B cell (primary cell): ENCODE results near the gene GAB4. TPM values are rescaled to one million over a fixed set of nuclear protein-coding genes. Genes with fewer than 3 reads are reported as not detected.

ENCODE experiments used
- ATAC-seq: fragments of 200-7000 bp; cut with Tn5 transposase; one replicate; pipeline ENCODE4 v1.10.0; 2021; ENCODE audit warnings: low read depth, mild to moderate bottlenecking, moderate number of reproducible peaks, moderate library complexity
- CTCF ChIA-PET: fragments of 350-600 bp; sonication (Branson Sonifier 250); formaldehyde crosslinking; loops from one replicate; lab custom pipeline; 2021; ENCODE audit warnings: antibody characterized with exemption, inconsistent platforms; lab: Charles Lee
- POLR2A ChIA-PET: fragments of 350-600 bp; sonication (Branson Sonifier 250); formaldehyde crosslinking; loops from one replicate; lab custom pipeline; 2021; ENCODE audit warnings: antibody characterized with exemption; lab: Charles Lee
- DNase-seq: peaks from one replicate; pipeline ENCODE4 v3.0.0; 2013
- H2AFZ ChIP-seq: 2 replicates; pipeline ENCODE4 v1.6.1; 2012; ENCODE audit warnings: mild to moderate bottlenecking, low read depth, low read length; ENCODE audit not compliant: insufficient read depth, poor library complexity, severe bottlenecking
- H3K27ac ChIP-seq, 2 donors: 1 replicate in 1 of 2; 2 replicates in 1 of 2; pipeline ENCODE4 v1.5.1; 2012 to 2013; ENCODE audit warnings: low read length in 2 of 2, mild to moderate bottlenecking in 2 of 2, moderate library complexity in 1 of 2
- H3K27me3 ChIP-seq, 4 experiments: fragments of 200-600 bp in 1 of 4; sonication (generic) in 1 of 4; replicated peaks in 1 of 4; 1 replicate in 2 of 4; 2 replicates in 2 of 4; pipeline versions ENCODE4 v1.6.1 to v1.7.0; 2013 to 2016; ENCODE audit warnings: low read length in 3 of 4, mild to moderate bottlenecking in 2 of 4, mixed read lengths in 1 of 4, moderate library complexity in 1 of 4; ENCODE audit not compliant: insufficient read depth in 4 of 4, control insufficient read depth in 3 of 4; ENCODE audit errors: control extremely low read depth in 1 of 4
- H3K36me3 ChIP-seq, 2 experiments: replicated peaks in 1 of 2; 1 replicate in 1 of 2; 2 replicates in 1 of 2; pipeline versions ENCODE4 v1.6.1 to v1.7.1; 2013; ENCODE audit warnings: low read length in 1 of 2; ENCODE audit not compliant: insufficient read depth in 2 of 2, control insufficient read depth in 1 of 2; ENCODE audit errors: control extremely low read depth in 1 of 2, extremely low read depth in 1 of 2
- H3K4me1 ChIP-seq, 2 donors: fragments of 200-600 bp in 1 of 2; sonication (generic) in 1 of 2; 1 replicate in 1 of 2; 2 replicates in 1 of 2; pipeline versions ENCODE4 v1.5.1 to v1.6.1; 2013 to 2017; ENCODE audit warnings: low read length in 2 of 2; ENCODE audit not compliant: control insufficient read depth in 2 of 2, insufficient read depth in 2 of 2
- H3K4me2 ChIP-seq: replicated peaks from 2 replicates; pipeline ENCODE3; 2012; ENCODE audit warnings: mild to moderate bottlenecking, low read depth, low read length; ENCODE audit not compliant: poor library complexity, severe bottlenecking
- H3K4me3 ChIP-seq, 5 experiments: fragments of 200-600 bp in 1 of 5; sonication (generic) in 1 of 5; 1 replicate in 3 of 5; 2 replicates in 2 of 5; pipeline versions ENCODE4 v1.5.1 to v1.7.0; 2011 to 2016; ENCODE audit warnings: low read length in 4 of 5, mild to moderate bottlenecking in 4 of 5, low read depth in 2 of 5, control low read depth in 1 of 5, moderate library complexity in 1 of 5; ENCODE audit not compliant: insufficient read depth in 1 of 5; ENCODE audit errors: control extremely low read depth in 1 of 5, extremely low read depth in 1 of 5
- H3K79me2 ChIP-seq: fragments of 200-600 bp; sonication (generic); one replicate; pipeline ENCODE4 v1.6.0; 2016; ENCODE audit warnings: low read length; ENCODE audit not compliant: control insufficient read depth, insufficient read depth
- H3K9ac ChIP-seq: fragments of 200-600 bp; sonication (generic); 2 replicates; pipeline ENCODE4 v1.6.1; 2017; ENCODE audit warnings: mild to moderate bottlenecking, low read length, moderate library complexity
- H3K9me3 ChIP-seq, 3 donors: one replicate each; pipeline versions ENCODE4 v1.6.1 to v1.7.1; 2013; ENCODE audit warnings: low read length in 2 of 3; ENCODE audit not compliant: control insufficient read depth in 2 of 3, insufficient read depth in 1 of 3; ENCODE audit errors: control extremely low read depth in 1 of 3
- H4K20me1 ChIP-seq: 2 replicates; pipeline ENCODE4 v1.6.0; 2012; ENCODE audit warnings: mild to moderate bottlenecking, low read length; ENCODE audit not compliant: insufficient read depth, control insufficient read depth, poor library complexity, severe bottlenecking
- H3K27ac Mint-ChIP-seq: one replicate; pipeline ENCODE4 v1.8.0; 2021; ENCODE audit warnings: mixed read lengths
- H3K27me3 Mint-ChIP-seq: one replicate; pipeline ENCODE4 v1.8.0; 2021; ENCODE audit warnings: mixed read lengths
- H3K4me1 Mint-ChIP-seq: one replicate; pipeline ENCODE4 v1.8.0; 2021; ENCODE audit warnings: mixed read lengths
- H3K4me3 Mint-ChIP-seq: one replicate; pipeline ENCODE4 v1.8.0; 2021; ENCODE audit warnings: mixed read lengths
- H3K9me3 Mint-ChIP-seq: one replicate; pipeline ENCODE4 v1.8.0; 2022; ENCODE audit warnings: mixed read lengths; ENCODE audit not compliant: insufficient read depth
- CTCF ChIP-seq: fragments of 200-600 bp; IDR thresholded peaks from one replicate; pipeline ENCODE4 v1.8.0; 2022; ENCODE audit warnings: antibody characterized with exemption, mild to moderate bottlenecking
- EZH2 ChIP-seq: IDR thresholded peaks from 2 replicates; pipeline ENCODE4 v1.6.1; 2012; ENCODE audit warnings: borderline replicate concordance, low read depth, mild to moderate bottlenecking, moderate library complexity, low read length; ENCODE audit not compliant: insufficient read depth, poor library complexity, severe bottlenecking
- WGBS: methylation state at CpG from one replicate; pipeline ENCODE4 v1.1.5; 2013; ENCODE audit warnings: missing lambda C conversion rate; ENCODE audit not compliant: insufficient coverage; 5-methylcytosine and 5-hydroxymethylcytosine counted together
- intact Hi-C: fragments of 100-400 bp; cut with micrococcal nuclease; formaldehyde crosslinking; loops from one replicate; pipeline ENCODE4 v1.10.0; 2022
- polyA plus RNA-seq: library from polyadenylated mRNA; depleted of rRNA; stranded (reverse); fragments of >200 nt; gene quantifications from 2 replicates; pipeline ENCODE4 v1.2.3, GENCODE V29; 2012
- total RNA-seq, 2 donors: library from RNA; stranded (reverse); fragments of 120-200 nt in 1 of 2; gene quantifications; 1 replicate in 1 of 2; 2 replicates in 1 of 2; pipeline versions ENCODE4 v1.2.3 to v1.2.4, GENCODE V29; 2013 to 2022

GAB4 gene
- total and polyA plus RNA-seq, 2 donors (not counting 1 experiment from before 2014, with no cell fraction given): not detected

DNA sequence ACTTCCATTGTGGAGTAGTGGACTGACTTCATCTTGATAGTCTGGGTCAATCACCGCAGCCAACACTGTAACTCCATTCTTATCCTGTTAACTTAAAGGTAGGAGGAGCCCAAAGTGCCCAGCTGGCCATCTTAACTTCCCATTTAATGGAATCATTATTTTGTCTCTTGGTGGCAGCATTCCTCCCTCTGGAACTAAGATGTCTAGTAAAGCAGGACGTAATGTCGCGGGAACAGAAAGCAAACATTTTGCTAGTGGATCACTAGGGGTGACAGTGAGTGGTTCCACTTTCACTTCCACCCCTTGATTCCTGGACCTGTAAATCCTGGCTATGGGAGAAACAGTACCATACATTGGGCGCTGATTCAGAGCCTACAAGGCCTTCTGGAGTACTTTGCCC, 71.4 kb downstream of the GAB4 start:
- Histone ChIP-seq H4K20me1 (no peaks in the 10 kb centered on the region), H3K4me3 (no peak overlapping the region), H3K9ac (no peak overlapping the region), H3K27ac (no peak overlapping the region), H3K9me3 (no peaks in the 10 kb centered on the region), H3K79me2 (no peaks in the 10 kb centered on the region), H3K27me3 (peaks cover 0 to 8% (median 1%) of the 10 kb centered on the region in 4 experiments), H2AFZ (no peak overlapping the region), H3K36me3 (no peaks in the 10 kb centered on the region), H3K4me1 (no peaks in the 10 kb centered on the region), H3K4me2 (no peak overlapping the region)
- Mint-ChIP-seq H3K4me3 (no peak overlapping the region), H3K4me1 (no peaks in the 10 kb centered on the region), H3K9me3 (no peaks in the 10 kb centered on the region), H3K27ac (no peak overlapping the region), H3K27me3 (peaks cover 56% of the 10 kb centered on the region)
- ChIA-PET POLR2A (no interaction called here), CTCF (no interaction called here)
- ATAC-seq: no peak
- intact Hi-C loops: no loop called here
- WGBS: 80% methylated on average over 1 of the region's 5 CpGs
- TF ChIP-seq CTCF: no peak
- no peak for TF ChIP-seq EZH2
- DNase-seq: no peak

GRCh38 chr22:16935209-16935608, 72.8 kb downstream of the GAB4 start:
- no peak overlapping the region for H2AFZ ChIP-seq
- no peak for DNase-seq
- Mint-ChIP-seq H3K27ac (no peak overlapping the region), H3K4me1 (no peaks in the 10 kb centered on the region), H3K4me3 (no peak overlapping the region), H3K27me3 (peaks cover 63% of the 10 kb centered on the region), H3K9me3 (no peaks in the 10 kb centered on the region)
- H3K27ac ChIP-seq: no peak overlapping the region
- intact Hi-C loops: no loop called here
- H3K4me3 ChIP-seq: no peak overlapping the region
- no peak overlapping the region for H3K9ac ChIP-seq
- 80% methylated on average over 1 of the region's 4 CpGs for WGBS
- H3K27me3 ChIP-seq: peaks cover 0 to 13% (median 5%) of the 10 kb centered on the region in 4 experiments
- no peaks in the 10 kb centered on the region for H4K20me1 ChIP-seq
- H3K36me3 ChIP-seq: no peaks in the 10 kb centered on the region
- H3K4me1 ChIP-seq: no peaks in the 10 kb centered on the region
- no peak for ATAC-seq
- H3K79me2 ChIP-seq: no peaks in the 10 kb centered on the region
- H3K9me3 ChIP-seq: peaks cover 0 to 1% (median 0%) of the 10 kb centered on the region in 3 donors
- ChIA-PET POLR2A (no interaction called here), CTCF (no interaction called here)
- no peak overlapping the region for H3K4me2 ChIP-seq
- TF ChIP-seq CTCF (no peak), EZH2 (no peak)
